ENCODE data around the gene NCKAP5.

Gene NCKAP5

GRCh38 chr2:133262893-133263292 lies 305.4 kb downstream of the NCKAP5 start:
- Mint-ChIP-seq H3K27me3 (peaks cover 20% of the 10 kb centered on the region), H3K4me3 (no peak overlapping the region), H3K9me3 (no peaks in the 10 kb centered on the region), H3K4me1 (no peaks in the 10 kb centered on the region), H3K36me3 (ENCODE audit: low read depth) (no peaks in the 10 kb centered on the region), H3K27ac (no peak overlapping the region)
- DNase-seq (no peak), ATAC-seq (no peak)

- Mint-ChIP-seq H3K27ac (no peak overlapping the region), H3K27me3 (no peaks in the 10 kb centered on the region), H3K4me1 (no peaks in the 10 kb centered on the region), H3K4me3 (no peak overlapping the region), H3K9me3 (no peaks in the 10 kb centered on the region), H3K36me3 (ENCODE audit: low read depth) (no peaks in the 10 kb centered on the region)
- no peak for ATAC-seq
- no peak for DNase-seq
Measured at GRCh38 chr2:133255360-133255759, 312.9 kb downstream of the NCKAP5 start.

- Mint-ChIP-seq H3K9me3 (no peaks in the 10 kb centered on the region), H3K27ac (no peak overlapping the region), H3K4me1 (no peaks in the 10 kb centered on the region), H3K27me3 (no peaks in the 10 kb centered on the region), H3K36me3 (ENCODE audit: low read depth) (no peaks in the 10 kb centered on the region), H3K4me3 (no peak overlapping the region)
- ATAC-seq: no peak
- DNase-seq: no peak
Measured at GRCh38 chr2:133253793-133254192, 314.5 kb downstream of the NCKAP5 start.

- ATAC-seq: no peak
- DNase-seq: no peak
- no peak overlapping the region for H3K4me3 Mint-ChIP-seq
- no peaks in the 10 kb centered on the region for H3K27me3 Mint-ChIP-seq
- no peaks in the 10 kb centered on the region for H3K9me3 Mint-ChIP-seq
- no peaks in the 10 kb centered on the region for H3K4me1 Mint-ChIP-seq
- H3K36me3 Mint-ChIP-seq (ENCODE audit: low read depth): no peaks in the 10 kb centered on the region
- H3K27ac Mint-ChIP-seq: no peak overlapping the region
Measured at GRCh38 chr2:133252780-133253355, 315.4 kb downstream of the NCKAP5 start.

GRCh38 chr2:133249362-133249761 lies 318.9 kb downstream of the NCKAP5 start:
- ATAC-seq: no peak
- no peak for DNase-seq
- Mint-ChIP-seq H3K4me1 (peaks cover 2% of the 10 kb centered on the region), H3K27me3 (no peaks in the 10 kb centered on the region), H3K4me3 (no peak overlapping the region), H3K27ac (no peak overlapping the region), H3K9me3 (no peaks in the 10 kb centered on the region), H3K36me3 (ENCODE audit: low read depth) (no peaks in the 10 kb centered on the region)

- ATAC-seq: no peak
- Mint-ChIP-seq H3K27me3 (no peaks in the 10 kb centered on the region), H3K4me1 (peaks cover 2% of the 10 kb centered on the region)
Measured at GRCh38 chr2:133248264-133248663, 320.0 kb downstream of the NCKAP5 start.

GRCh38 chr2:133247631-133248030 lies 320.6 kb downstream of the NCKAP5 start:
- peaks cover 3% of the 10 kb centered on the region for H3K9me3 Mint-ChIP-seq
- H3K27me3 Mint-ChIP-seq: no peaks in the 10 kb centered on the region
- H3K36me3 Mint-ChIP-seq (ENCODE audit: low read depth): no peaks in the 10 kb centered on the region
- H3K27ac Mint-ChIP-seq: no peak overlapping the region
- H3K4me1 Mint-ChIP-seq: peaks cover 2% of the 10 kb centered on the region
- no peak overlapping the region for H3K4me3 Mint-ChIP-seq
- ATAC-seq (no peak), DNase-seq (no peak)

More at GRCh38 chr2:133248264-133248663, 320.0 kb downstream of the NCKAP5 start:
- Mint-ChIP-seq H3K4me3 (no peak overlapping the region), H3K9me3 (peaks cover 3% of the 10 kb centered on the region), H3K27ac (no peak overlapping the region), H3K36me3 (ENCODE audit: low read depth) (no peaks in the 10 kb centered on the region)
- DNase-seq: no peak

GRCh38 chr2:133241224-133241571 lies 327.1 kb downstream of the NCKAP5 start:
- ATAC-seq (no peak), DNase-seq (no peak)
- Mint-ChIP-seq H3K4me1 (no peaks in the 10 kb centered on the region), H3K27ac (no peak overlapping the region), H3K4me3 (no peak overlapping the region), H3K9me3 (peaks cover 3% of the 10 kb centered on the region), H3K36me3 (ENCODE audit: low read depth) (no peaks in the 10 kb centered on the region), H3K27me3 (no peaks in the 10 kb centered on the region)

- peaks cover 3% of the 10 kb centered on the region for H3K9me3 Mint-ChIP-seq
- ATAC-seq (no peak), DNase-seq (no peak)
- no peaks in the 10 kb centered on the region for H3K4me1 Mint-ChIP-seq
- no peaks in the 10 kb centered on the region for H3K36me3 Mint-ChIP-seq (ENCODE audit: low read depth)
- H3K4me3 Mint-ChIP-seq: no peak overlapping the region
- no peaks in the 10 kb centered on the region for H3K27me3 Mint-ChIP-seq
- no peak overlapping the region for H3K27ac Mint-ChIP-seq
Measured at GRCh38 chr2:133240491-133241223, 327.6 kb downstream of the NCKAP5 start.

- H3K4me1 Mint-ChIP-seq: no peaks in the 10 kb centered on the region
- ATAC-seq (no peak), DNase-seq (no peak)
- H3K4me3 Mint-ChIP-seq: no peak overlapping the region
- no peaks in the 10 kb centered on the region for H3K27me3 Mint-ChIP-seq
- H3K9me3 Mint-ChIP-seq: no peaks in the 10 kb centered on the region
- H3K27ac Mint-ChIP-seq: no peak overlapping the region
- no peaks in the 10 kb centered on the region for H3K36me3 Mint-ChIP-seq (ENCODE audit: low read depth)
Measured at GRCh38 chr2:133235968-133236367, 332.3 kb downstream of the NCKAP5 start.

- Mint-ChIP-seq H3K27me3 (no peaks in the 10 kb centered on the region), H3K4me1 (no peaks in the 10 kb centered on the region), H3K27ac (no peak overlapping the region), H3K4me3 (no peak overlapping the region), H3K9me3 (no peaks in the 10 kb centered on the region), H3K36me3 (ENCODE audit: low read depth) (no peaks in the 10 kb centered on the region)
- ATAC-seq (no peak), DNase-seq (no peak)
Measured at GRCh38 chr2:133232556-133232955, 335.7 kb downstream of the NCKAP5 start.

GRCh38 chr2:133231264-133231663 lies 337.0 kb downstream of the NCKAP5 start:
- H3K27ac Mint-ChIP-seq: no peak overlapping the region
- H3K9me3 Mint-ChIP-seq: no peaks in the 10 kb centered on the region
- H3K27me3 Mint-ChIP-seq: no peaks in the 10 kb centered on the region
- no peak overlapping the region for H3K4me3 Mint-ChIP-seq
- no peaks in the 10 kb centered on the region for H3K36me3 Mint-ChIP-seq (ENCODE audit: low read depth)
- ATAC-seq (no peak), DNase-seq (no peak)
- H3K4me1 Mint-ChIP-seq: no peaks in the 10 kb centered on the region

- H3K36me3 Mint-ChIP-seq (ENCODE audit: low read depth): no peaks in the 10 kb centered on the region
- H3K9me3 Mint-ChIP-seq: no peaks in the 10 kb centered on the region
- ATAC-seq (no peak), DNase-seq (no peak)
- no peak overlapping the region for H3K4me3 Mint-ChIP-seq
- no peaks in the 10 kb centered on the region for H3K27me3 Mint-ChIP-seq
- no peak overlapping the region for H3K27ac Mint-ChIP-seq
- no peaks in the 10 kb centered on the region for H3K4me1 Mint-ChIP-seq
Measured at GRCh38 chr2:133229974-133230373, 338.3 kb downstream of the NCKAP5 start.

- Mint-ChIP-seq H3K27me3 (no peaks in the 10 kb centered on the region), H3K4me1 (no peaks in the 10 kb centered on the region), H3K4me3 (no peak overlapping the region), H3K36me3 (ENCODE audit: low read depth) (no peaks in the 10 kb centered on the region), H3K27ac (no peak overlapping the region), H3K9me3 (no peaks in the 10 kb centered on the region)
- ATAC-seq (no peak), DNase-seq (no peak)
Measured at GRCh38 chr2:133223226-133223625, 345.0 kb downstream of the NCKAP5 start.

- Mint-ChIP-seq H3K27me3 (no peaks in the 10 kb centered on the region), H3K4me1 (no peaks in the 10 kb centered on the region), H3K4me3 (no peak overlapping the region), H3K9me3 (peaks cover 4% of the 10 kb centered on the region), H3K36me3 (ENCODE audit: low read depth) (no peaks in the 10 kb centered on the region), H3K27ac (no peak overlapping the region)
- DNase-seq: no peak
- ATAC-seq: no peak
Measured at GRCh38 chr2:133221398-133221797, 346.9 kb downstream of the NCKAP5 start.

- Mint-ChIP-seq H3K9me3 (peaks cover 15% of the 10 kb centered on the region), H3K27me3 (no peaks in the 10 kb centered on the region), H3K4me1 (no peaks in the 10 kb centered on the region), H3K4me3 (no peak overlapping the region), H3K36me3 (ENCODE audit: low read depth) (no peaks in the 10 kb centered on the region), H3K27ac (no peak overlapping the region)
- ATAC-seq (no peak), DNase-seq (no peak)
Measured at GRCh38 chr2:133218204-133218603, 350.1 kb downstream of the NCKAP5 start.

Data from activated naive CD8-positive, alpha-beta T cell treated with anti-CD3 and anti-CD28 coated beads, Interleukin-2, amount 50 U/mL, for 24 hours (primary cell).